GM19452 (cell line): Measurements from ENCODE around the gene TTYH3.

ENCODE experiments used
- ATAC-seq: cut with Tn5 transposase; IDR thresholded peaks from one replicate; pipeline ENCODE4 v1.9.1; 2021; ENCODE audit not compliant: unreplicated experiment

TTYH3 gene

DNA sequence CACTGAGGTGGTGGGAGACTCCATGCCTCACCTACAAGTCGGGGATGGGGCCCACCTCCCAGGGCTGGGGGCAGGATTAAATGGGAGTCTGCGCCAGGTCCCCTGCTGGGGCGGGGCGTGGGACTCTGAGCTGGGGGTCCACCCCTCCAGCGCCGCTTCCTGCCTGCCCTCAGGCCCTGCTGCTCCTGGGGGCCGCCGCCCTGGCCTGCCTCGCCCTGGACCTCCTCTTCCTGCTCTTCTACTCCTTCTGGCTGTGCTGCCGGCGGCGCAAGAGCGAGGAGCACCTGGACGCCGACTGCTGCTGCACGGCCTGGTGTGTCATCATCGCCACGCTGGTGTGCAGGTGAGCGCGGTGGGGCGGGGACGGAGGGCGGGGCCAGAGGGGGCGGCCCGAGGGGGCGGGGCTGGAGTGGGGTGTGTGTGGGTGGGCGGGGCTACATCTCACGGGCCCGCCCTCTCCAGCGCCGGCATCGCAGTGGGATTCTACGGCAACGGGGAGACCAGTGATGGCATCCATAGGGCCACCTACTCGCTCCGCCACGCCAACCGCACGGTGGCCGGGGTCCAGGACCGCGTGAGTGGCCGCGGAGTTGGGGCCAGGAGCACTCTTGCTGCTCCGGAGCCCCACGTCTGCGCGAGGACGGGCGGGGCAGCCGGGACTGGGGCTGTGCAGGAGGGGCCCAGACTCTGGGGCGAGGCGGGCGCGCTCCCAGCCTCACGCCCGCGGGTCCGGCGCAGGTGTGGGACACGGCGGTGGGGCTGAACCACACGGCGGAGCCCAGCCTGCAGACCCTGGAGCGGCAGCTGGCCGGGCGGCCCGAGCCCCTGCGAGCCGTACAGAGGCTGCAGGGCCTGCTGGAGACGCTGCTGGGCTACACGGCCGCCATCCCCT lies 15.1 kb downstream of the TTYH3 start:
- no peak for ATAC-seq

DNA sequence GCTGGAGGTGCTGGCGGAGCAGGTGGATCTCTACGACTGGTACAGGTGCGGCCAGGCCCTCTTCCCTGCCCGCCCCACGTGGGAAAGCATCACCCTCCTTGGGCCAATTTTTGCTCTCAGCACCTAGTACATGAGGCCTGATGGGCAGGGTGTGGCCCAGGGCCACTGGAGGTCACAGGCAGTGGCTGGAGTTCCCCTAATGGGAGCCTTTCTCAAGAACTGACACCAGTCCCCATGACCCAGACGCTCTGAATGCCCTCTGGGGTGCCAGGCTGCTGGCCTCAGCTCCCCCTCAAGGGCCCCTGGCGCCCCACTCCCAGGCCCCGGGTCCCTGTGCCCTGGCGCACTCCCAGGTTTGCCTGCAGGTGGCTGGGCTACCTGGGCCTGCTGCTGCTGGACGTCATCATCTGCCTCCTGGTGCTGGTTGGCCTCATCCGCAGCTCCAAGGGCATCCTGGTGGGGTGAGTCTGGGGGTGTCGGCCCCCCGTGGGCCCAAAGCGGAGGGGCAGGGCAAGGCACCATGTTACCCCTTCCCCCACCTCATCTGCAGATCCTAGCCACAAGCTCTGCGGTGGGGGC lies 15.9 kb downstream of the TTYH3 start:
- no peak for ATAC-seq

DNA sequence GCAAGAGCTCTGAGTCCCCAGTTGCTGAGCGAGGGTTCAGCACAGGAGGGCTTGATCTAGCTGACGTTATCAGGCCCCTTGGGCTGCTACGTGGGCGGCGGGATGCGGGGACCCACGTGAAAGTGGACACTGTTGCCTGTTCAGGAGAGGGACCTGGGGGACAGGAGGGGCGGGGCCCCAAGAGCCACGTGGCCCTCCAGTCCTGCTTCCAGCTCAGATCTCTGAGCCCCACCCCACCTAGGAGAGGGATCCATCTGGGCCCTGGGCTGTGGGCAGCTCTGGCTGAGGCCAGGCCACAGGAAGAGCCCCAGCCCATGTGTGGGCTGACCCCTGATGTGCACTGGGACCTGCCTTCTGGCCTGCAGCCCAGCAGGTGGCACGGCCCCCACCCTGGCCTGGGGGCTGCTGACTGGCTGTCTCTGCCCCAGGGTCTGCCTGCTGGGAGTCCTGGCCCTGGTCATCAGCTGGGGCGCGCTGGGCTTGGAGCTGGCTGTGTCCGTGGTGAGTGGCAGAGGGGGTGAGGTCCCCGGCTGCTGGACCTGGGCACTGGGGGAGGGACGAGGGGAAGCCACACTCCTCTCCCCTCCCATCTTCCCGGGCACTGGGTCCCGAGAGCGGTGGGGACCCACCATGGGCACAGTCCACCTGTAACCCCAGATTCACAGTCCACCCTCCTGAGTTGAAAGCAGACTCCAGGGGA lies 17.5 kb downstream of the TTYH3 start:
- no peak for ATAC-seq

DNA sequence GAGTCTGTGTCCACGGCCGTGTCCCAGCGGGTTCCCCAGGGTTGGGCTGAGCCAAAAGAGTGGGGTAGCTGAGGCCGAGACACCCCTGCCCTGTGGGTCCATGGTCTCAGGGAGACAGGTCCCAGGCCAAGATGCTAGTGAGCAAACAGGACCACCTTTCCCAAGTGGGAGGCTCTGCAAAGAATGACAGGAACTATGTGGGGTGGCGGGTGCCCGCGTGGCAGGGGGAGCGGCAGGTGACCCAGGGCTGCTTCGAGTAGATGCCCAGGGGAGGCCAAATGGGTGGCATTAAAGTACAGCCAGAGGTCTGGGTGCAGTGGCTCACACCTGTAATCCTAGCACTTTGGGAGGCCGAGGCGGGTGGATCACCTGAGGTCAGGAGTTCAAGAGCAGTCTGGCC lies 18.2 kb downstream of the TTYH3 start:
- no peak for ATAC-seq

DNA sequence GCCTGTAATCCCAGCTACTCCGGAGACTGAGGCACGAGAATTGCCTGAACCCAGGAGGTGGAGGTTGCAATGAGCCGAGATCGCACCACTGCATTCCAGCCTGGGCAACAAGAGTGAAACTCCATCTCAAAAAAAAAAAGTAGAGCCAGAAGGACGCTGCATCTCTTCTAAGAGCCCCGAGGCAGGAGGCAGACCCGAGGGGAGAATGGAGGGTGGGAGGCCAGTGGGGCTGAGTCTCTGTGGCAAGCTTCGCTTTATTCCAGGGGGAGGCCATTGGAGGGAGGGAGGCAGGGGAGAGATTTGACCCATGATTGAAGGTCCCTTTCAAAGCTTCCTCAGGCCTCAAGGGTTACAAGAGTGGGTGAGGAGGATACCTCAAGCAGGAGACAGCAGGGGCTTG lies 18.7 kb downstream of the TTYH3 start:
- ATAC-seq: no peak

DNA sequence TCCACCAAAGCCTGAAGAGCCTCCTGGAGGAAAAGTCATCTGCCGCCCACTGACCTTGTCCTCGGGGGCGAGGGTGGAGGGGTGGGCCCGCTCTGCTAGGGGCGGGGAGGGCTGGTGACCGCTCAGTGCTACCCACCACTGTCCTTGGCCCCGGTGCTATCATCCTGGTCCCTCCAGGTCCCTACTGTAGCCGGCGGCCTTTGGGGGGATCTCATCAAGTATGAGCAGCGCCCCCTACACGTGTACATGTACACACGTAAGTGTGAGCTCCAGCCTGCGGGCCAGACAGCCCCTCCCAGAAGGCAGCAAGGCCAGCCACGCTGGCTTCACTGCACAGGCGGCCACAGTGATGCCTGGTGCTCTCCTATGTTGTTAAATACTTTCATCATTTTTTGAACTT lies 19.6 kb downstream of the TTYH3 start:
- no peak for ATAC-seq

DNA sequence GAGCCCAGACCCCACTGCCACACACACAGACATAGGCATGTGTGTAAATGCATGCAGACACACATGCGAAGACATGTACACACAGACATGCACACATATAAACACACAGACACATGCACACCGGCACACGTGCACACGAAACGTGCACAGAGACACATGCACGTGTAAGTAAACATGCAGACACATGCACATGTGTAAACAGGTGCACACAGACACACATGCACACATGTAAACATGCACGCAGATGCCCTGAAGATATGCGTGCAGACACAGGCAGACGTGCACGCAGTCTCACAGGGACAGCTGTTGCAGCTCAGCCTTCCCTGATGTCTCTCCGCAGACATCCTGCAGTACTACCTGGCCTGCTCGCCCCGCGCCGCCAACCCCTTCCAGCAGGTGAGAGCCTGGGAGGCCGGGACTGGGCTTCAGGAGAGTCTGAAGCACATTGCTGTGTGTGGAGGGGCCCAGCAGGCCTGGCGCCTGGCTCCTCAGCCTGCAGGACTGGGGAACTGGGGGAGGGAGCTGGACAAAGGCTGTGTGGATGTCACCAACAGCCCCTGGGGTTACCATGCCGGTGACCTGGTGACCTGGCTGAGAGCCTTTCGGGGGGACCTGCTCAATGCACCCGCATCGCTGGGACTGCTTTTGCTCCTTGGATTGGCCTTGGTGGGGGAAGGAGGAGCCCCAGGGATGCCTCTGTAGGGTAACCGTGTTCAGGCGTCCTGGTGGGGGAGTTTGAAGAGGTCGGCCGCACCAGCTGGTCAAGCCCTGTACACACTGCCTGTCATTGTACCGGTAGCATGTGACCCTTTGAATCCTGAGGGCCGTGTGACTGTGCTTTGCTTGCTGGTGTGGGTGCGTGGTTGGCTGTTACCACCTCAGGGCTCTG lies 20.3 kb downstream of the TTYH3 start:
- no peak for ATAC-seq

DNA sequence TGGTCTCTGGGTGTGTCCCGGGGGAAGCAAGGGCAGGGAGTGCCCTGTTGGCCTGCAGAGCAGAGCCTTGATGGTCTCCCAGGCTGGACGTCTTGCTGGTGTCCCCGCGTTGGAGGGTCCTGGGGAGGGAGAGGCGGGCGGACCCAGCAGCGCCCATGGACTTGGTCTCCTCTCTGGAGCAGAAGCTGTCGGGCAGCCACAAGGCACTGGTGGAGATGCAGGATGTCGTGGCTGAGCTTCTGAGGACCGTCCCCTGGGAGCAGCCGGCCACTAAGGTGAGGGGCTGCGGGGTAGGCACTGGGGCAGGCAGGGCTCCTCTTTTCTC lies 20.9 kb downstream of the TTYH3 start:
- no peak for ATAC-seq

DNA sequence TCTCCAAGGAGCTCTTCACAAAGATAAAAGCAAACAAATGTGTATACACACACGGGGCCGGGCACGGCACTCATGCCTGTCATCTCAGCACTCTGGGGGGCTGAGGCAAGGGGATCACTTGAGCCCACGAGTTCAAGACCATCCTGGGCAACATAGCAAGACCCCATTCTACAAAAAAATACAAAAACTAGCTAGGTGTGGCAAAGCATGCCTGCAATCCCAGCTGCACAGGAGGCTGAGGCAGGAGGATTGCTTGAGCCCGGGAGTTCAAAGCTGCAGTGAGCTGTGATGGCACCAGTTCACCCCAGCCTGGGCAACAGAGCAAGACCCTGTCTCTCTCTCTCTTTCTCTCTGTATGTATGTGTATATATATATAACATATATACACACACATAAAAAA lies 22.3 kb downstream of the TTYH3 start:
- no peak for ATAC-seq

DNA sequence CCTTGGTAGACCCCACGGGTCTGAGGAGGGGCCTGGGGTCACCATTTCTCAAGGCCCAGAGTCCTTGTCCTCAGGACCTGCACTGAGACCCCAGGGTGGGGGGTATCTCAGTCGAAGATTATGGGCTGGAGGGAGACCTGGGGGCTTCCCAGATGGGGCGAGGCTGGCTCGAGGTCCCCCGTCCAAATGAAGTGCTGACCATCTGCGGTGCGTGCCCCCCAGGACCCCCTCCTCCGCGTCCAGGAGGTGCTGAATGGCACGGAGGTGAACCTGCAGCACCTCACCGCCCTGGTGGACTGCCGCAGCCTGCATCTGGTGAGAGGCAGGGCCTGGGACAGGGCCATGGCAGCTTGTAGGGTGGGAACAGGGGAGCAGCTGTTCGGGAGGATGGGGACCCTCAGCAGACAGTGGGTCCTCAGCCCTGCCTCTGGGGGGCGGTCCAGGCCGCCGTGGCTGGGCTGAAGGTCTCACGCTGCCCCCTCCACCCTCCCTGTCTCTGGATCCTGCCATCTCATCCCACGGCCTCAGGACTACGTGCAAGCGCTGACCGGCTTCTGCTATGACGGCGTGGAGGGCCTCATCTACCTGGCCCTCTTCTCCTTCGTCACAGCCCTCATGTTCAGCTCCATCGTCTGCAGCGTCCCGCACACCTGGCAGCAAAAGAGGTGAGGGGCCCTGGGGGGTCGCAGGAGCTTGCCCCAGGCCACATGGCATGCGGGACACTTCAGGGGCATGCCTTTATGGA lies 24.3 kb downstream of the TTYH3 start:
- no peak for ATAC-seq

DNA sequence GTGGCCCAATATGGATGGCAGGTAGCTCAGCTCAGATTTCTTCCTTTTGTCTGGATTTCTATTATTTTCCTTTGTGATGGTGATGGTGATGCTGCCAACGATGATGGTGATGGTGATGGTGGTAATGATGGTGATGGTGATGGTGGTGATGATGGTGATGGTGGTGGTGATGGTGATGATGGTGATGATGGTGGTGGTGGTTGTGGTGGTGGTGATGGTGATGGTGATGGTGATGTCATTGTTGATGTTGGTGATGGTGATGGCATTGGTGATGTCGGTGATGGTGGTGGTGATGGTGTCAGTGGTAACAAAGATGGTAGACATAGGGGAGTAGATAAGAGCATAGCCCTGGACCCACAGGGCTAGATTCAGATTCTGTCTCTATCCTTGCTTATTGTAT lies 25.4 kb downstream of the TTYH3 start:
- no peak for ATAC-seq

DNA sequence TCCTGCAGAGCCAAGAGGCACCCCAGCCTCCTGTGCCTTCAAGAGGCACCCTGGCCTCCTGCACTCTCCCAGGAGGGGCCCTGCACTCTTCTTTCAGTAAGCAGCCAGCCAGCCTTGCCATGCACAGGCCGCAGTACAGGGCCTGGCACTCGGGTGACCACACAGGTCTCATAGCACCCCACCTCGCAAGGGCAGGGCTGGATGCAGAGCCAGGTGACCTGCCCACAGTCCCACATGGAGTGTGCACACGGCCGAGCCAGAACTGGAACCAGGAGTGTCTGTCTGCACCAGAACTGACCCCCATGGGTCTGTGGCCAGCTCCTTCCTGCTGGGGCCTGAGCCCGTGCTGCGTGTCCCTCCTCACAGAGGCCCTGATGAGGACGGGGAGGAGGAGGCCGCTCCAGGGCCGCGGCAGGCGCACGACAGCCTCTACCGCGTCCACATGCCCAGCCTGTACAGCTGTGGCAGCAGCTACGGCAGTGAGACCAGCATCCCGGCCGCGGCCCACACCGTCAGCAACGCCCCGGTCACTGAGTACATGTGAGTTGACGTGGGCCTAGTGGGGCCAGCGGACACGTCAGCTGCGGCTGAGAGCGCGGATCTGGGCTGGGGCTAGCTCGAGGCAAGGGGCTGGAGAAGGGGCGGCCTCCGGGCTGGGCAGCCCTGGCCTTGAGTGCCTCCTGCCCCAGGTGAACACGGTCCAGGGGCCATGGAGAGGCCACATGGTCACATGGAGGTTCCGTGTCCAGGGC lies 26.3 kb downstream of the TTYH3 start:
- no peak for ATAC-seq

DNA sequence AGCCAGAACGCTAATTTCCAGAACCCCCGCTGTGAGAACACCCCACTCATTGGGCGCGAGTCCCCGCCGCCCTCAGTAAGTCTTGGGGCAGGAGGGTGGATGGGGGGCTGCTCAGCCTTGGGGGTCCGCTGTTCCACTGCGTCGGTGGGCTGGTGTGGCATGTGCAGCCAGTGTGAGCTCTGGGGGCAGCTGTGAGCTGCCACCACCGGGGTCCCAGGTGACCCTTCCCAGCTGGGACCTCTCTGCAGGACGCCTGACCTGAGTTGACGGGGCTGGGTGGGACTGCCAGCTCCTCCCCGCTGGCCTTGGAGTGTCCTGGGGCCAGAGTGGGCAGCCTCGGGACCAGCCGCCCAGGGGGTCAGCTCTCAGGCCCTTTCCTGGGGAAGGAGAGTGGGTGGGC lies 27.2 kb downstream of the TTYH3 start:
- ATAC-seq: no peak

DNA sequence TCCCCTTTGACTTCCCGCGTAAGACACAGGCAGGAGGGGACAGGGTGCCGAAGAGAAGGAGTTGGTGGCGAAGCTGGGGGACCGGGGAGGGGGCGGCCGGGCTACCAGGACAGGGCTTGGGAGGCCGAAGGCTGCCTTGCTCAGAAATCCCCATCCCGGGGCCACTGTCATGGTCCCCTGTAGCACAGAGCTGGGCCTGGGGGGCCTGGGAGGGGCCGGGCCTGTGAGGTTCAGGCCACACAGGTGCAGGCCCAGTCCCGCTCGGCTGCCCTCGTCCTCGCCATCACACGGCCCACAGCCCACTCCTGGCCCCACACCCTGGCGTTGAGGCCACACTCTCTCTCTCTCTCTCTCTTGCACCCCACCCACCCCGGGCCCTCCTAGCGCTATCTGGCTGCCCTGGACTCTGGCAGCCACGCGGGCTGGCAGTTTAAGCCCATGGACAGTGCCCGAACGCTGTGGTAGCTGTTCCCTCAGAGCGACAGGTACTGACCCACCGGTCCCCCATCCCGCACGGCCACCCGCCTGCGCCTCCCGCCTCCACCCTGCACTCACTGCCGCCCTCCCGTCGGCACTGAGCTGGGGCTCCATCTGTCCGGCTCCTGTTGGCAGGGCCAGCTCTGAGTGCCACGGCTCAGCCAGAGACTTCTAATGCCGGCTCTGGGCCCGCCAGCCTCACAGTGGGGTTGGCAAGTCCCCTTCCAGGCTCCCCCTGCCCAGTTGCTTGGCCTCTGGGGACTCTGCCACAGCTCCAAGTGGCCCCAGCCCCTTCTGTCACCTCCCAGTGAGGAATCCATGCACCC lies 28.0 kb downstream of the TTYH3 start:
- no peak for ATAC-seq

DNA sequence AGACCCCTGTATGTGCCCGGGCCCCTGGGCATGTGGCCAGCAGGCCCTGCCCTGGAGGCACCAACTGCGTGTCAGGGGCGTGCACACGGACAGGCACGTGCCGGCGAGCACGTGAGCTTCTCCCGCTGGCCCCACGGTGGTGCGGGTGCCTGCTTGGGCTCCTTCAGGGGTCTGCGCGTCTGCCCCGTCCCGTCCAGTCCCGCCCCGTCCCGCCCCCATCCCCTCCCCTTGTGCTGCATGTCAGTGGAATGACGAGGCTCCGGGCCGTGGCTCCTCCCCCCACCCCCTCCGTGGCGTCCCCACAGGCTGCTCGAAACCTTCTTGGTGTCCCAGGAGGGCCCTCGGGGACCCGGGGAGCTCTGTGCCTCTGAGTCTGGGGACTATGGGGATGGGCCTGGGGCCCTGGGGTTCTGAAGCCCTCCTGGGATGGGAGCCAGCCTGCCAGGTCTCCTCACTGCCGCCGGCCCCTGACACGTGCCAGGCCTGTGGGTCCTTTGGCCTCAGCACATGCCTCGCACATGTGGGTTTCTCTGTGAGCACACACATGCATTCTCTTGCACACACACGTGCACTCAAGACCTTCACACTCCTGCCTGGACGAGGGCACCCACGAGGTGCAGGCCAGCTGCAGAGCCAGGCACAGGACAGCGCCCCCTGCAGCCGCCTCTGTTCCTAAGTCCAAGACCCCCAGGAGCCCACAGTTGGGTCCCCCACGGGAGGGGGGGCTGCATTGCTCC lies 28.7 kb downstream of the TTYH3 start:
- ATAC-seq: no peak

DNA sequence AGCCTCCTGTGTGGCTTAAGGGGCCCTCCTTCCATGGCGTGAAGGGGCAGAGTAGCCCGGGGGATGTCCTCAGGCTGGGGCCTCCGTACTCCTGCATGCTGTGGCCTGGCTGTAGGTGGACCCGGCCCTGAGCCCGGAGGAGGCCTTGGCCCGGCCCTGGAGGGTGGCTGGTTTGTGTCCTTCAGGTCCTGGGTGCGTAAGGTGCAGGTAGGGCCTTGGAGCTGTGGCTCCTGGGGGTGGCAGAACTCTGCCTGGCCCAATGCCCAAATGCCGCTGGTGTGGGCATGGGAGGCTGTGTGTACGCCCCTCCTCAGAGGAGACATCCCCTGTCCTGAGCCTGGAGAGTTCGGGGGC lies 29.3 kb downstream of the TTYH3 start:
- ATAC-seq: no peak

DNA sequence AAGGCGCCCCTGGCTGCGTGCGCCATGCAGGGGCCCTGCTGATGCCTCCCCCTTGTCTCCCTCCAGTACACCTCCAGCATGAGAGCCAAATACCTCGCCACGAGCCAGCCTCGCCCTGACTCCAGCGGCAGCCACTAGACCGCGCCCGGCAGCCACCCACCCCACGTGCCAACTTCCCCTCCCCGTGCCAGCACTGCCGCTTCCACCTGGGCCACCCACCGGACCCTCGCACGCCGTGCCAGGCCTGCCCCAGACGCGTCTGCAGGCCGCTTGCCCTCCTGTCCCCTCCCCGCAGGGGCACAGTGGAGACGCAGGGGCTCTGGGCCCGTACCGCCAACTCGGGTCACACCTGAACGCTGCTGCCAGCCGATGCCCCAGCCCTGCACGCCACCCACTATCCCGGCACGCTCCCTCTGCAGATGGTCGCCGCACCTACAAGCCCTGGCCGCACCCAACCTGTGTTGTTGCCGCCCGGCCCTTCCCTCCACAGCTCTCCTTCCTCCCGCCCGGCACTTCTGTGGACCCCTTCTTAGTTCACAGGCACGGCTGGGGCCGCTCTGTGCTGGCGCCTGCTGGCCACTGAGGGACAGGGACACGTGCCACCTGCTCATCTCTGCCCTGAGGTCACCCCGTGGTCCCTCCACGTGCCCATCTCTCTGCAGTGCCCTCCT lies 30.0 kb downstream of the TTYH3 start:
- no peak for ATAC-seq
